Ascending aorta (tissue), 2 donors: ENCODE results near the gene PCNX2. TPM values are rescaled to one million over a fixed set of nuclear protein-coding genes. Genes with fewer than 3 reads are reported as not detected.

ENCODE experiments used
- DNase-seq, 2 donors: peaks; one replicate each; pipeline ENCODE4 v3.0.0-alpha.2; 2019; ENCODE audit warnings: low spot score in 2 of 2
- H3K27ac ChIP-seq, 2 donors: fragments of 200-600 bp; sonication (generic); one replicate each; pipeline ENCODE4 v1.5.1; 2016 to 2017; ENCODE audit warnings: mild to moderate bottlenecking in 1 of 2
- H3K27me3 ChIP-seq: fragments of 200-600 bp; sonication (generic); one replicate; pipeline ENCODE4 v1.5.1; 2017
- H3K36me3 ChIP-seq, 2 donors: fragments of 200-600 bp; sonication (generic); one replicate each; pipeline ENCODE4 v1.5.1; 2016
- H3K4me1 ChIP-seq, 2 donors: fragments of 200-600 bp; sonication (generic); one replicate each; pipeline ENCODE4 v1.5.1; 2016 to 2017; ENCODE audit warnings: mild to moderate bottlenecking in 1 of 2
- H3K4me3 ChIP-seq, 2 donors: fragments of 200-600 bp; sonication (generic); one replicate each; pipeline ENCODE4 v1.5.1; 2016 to 2017; ENCODE audit warnings: mild to moderate bottlenecking in 1 of 2
- H3K9me3 ChIP-seq, 2 donors: fragments of 200-600 bp; sonication (generic); one replicate each; pipeline ENCODE4 v1.5.1; 2016
- CTCF ChIP-seq, 3 experiments: fragments of 200-600 bp in 2 of 3; fragments of 450-650 bp in 1 of 3; sonication (generic) in 2 of 3; IDR thresholded peaks; one replicate each; pipeline ENCODE4 v1.5.1; 2016 to 2019; ENCODE audit warnings: antibody characterized with exemption in 3 of 3, mild to moderate bottlenecking in 1 of 3, moderate library complexity in 1 of 3
- intact Hi-C: fragments of 100-400 bp; cut with DNase I; formaldehyde crosslinking; loops from one replicate; pipeline ENCODE4 v1.15.1; 2023
- total RNA-seq: library from RNA; depleted of rRNA; stranded (reverse); fragments of >200 nt; gene quantifications from one replicate; pipeline ENCODE4 v1.1.0, GENCODE V29; 2016

PCNX2 gene
- total RNA-seq, 1 donor from 2014 or later = 13.6 TPM

- no peak for TF ChIP-seq CTCF (IDR thresholded peaks at IDR 0.05)
- no peaks in the 10 kb centered on the region for H3K36me3 ChIP-seq
- H3K9me3 ChIP-seq = no peaks in the 10 kb centered on the region
- no peak for DNase-seq
- H3K4me3 ChIP-seq = no peak overlapping the region
- intact Hi-C loops = no loop called here
- H3K27ac ChIP-seq = no peak overlapping the region
- H3K4me1 ChIP-seq = no peaks in the 10 kb centered on the region
- no peaks in the 10 kb centered on the region for H3K27me3 ChIP-seq
Observed at GRCh38 chr1:233144434-233144833, 151.1 kb downstream of the PCNX2 start.

GRCh38 chr1:233143241-233143640 lies 152.3 kb downstream of the PCNX2 start:
- Histone ChIP-seq H3K4me3 (no peak overlapping the region), H3K4me1 (no peaks in the 10 kb centered on the region), H3K27me3 (no peaks in the 10 kb centered on the region), H3K9me3 (no peaks in the 10 kb centered on the region), H3K36me3 (no peaks in the 10 kb centered on the region), H3K27ac (no peak overlapping the region)
- no peak for TF ChIP-seq CTCF (IDR thresholded peaks at IDR 0.05)
- no peak for DNase-seq
- intact Hi-C loops = no loop called here

- no peaks in the 10 kb centered on the region for H3K9me3 ChIP-seq
- H3K27ac ChIP-seq = no peak overlapping the region
- no peaks in the 10 kb centered on the region for H3K27me3 ChIP-seq
- DNase-seq = no peak
- no peak overlapping the region for H3K4me3 ChIP-seq
- no peaks in the 10 kb centered on the region for H3K4me1 ChIP-seq
- no peak for TF ChIP-seq CTCF (IDR thresholded peaks at IDR 0.05)
- no peaks in the 10 kb centered on the region for H3K36me3 ChIP-seq
- intact Hi-C loops = no loop called here
Observed at GRCh38 chr1:233140974-233141373, 154.6 kb downstream of the PCNX2 start.

- no peaks in the 10 kb centered on the region for H3K9me3 ChIP-seq
- no peak for DNase-seq
- H3K36me3 ChIP-seq = no peaks in the 10 kb centered on the region
- no peak for TF ChIP-seq CTCF (IDR thresholded peaks at IDR 0.05)
- H3K4me3 ChIP-seq = no peak overlapping the region
- H3K27me3 ChIP-seq = no peaks in the 10 kb centered on the region
- H3K27ac ChIP-seq = no peak overlapping the region
- intact Hi-C loops = no loop called here
- H3K4me1 ChIP-seq = no peaks in the 10 kb centered on the region
Observed at GRCh38 chr1:233140499-233140898, 155.0 kb downstream of the PCNX2 start.

GRCh38 chr1:233138788-233139585 lies 156.5 kb downstream of the PCNX2 start:
- Histone ChIP-seq H3K4me1 (no peaks in the 10 kb centered on the region), H3K4me3 (no peak overlapping the region), H3K27ac (no peak overlapping the region), H3K9me3 (no peaks in the 10 kb centered on the region), H3K36me3 (no peaks in the 10 kb centered on the region), H3K27me3 (no peaks in the 10 kb centered on the region)
- no peak for TF ChIP-seq CTCF (IDR thresholded peaks at IDR 0.05)
- intact Hi-C loops = no loop called here
- DNase-seq = no peak
